ENCODE measurements around the gene PLAGL2. TPM values are rescaled to one million over a fixed set of nuclear protein-coding genes. Genes with fewer than 3 reads are reported as not detected.
A peak's percentile ranks its signal among the peaks of the same experiment; 100 is the strongest.
"Not testable (repeated sequence)": the region's sequence is repeated elsewhere in the genome, so short reads cannot be mapped to it uniquely, and the experiment has no call there.

The PLAGL2 gene
- 1 to 10 TPM; 2.7 to 9.6 (median 7.1) TPM for total RNA-seq

GRCh38 chr20:32207626-32208498 is at the start of gene PLAGL2, which contains the start of gene POFUT1:
Gene PLAGL2, minus strand, starts transcription at chr20:32207743. Its CDS starts 5,565 bp downstream, at chr20:32202178.
Gene POFUT1, plus strand, starts transcription at chr20:32207880. Its CDS starts 62 bp downstream, at chr20:32207942.
- ATAC-seq (replicated peaks in 6 of 8): peak; percentile 92 to 98 (median 93)
- WGBS, 10 experiments: 3 to 36% (median 6%) methylated on average over 2 to 7 of the region's 74 CpGs; no CpG with 5 or more reads in 4 of the 10 experiments
- H3K4me3 ChIP-seq: peak within 1 kb of the TSS; percentile 56 to 91 (median 72)
- in situ Hi-C loops (cut with MboI; ENCODE audit: low pct_unique_long_range_greater_than_20kb in 2 of 9, low sequenced_read_pairs in 9 of 9, unreplicated experiment in 9 of 9): no loop called here
- peak within 1 kb of the TSS; percentile 82 to 90 for H3K27ac ChIP-seq
- peaks cover 39 to 48% of the 10 kb centered on the region in 2 donors for H3K4me1 ChIP-seq (replicated peaks in 1 of 2)

- Histone ChIP-seq H3K4me1 (replicated peaks in 1 of 2) (peaks cover 2 to 3% of the 10 kb centered on the region in 2 donors), H3K4me3 (no peak overlapping the region), H3K27ac (no peak overlapping the region)
- in situ Hi-C loops (cut with MboI; ENCODE audit: low pct_unique_long_range_greater_than_20kb in 2 of 9, low sequenced_read_pairs in 9 of 9, unreplicated experiment in 9 of 9): no loop called here
- ATAC-seq (replicated peaks in 6 of 8): no peak
- 60 to 90% (median 80%) methylated on average over 1 to 5 of the region's 6 CpGs; no CpG with 5 or more reads in 5 of the 10 experiments for WGBS, 10 experiments
Measured at GRCh38 chr20:32252189-32252588, 44.6 kb upstream of the PLAGL2 start.

- in situ Hi-C loops (cut with MboI; ENCODE audit: low pct_unique_long_range_greater_than_20kb in 2 of 9, low sequenced_read_pairs in 9 of 9, unreplicated experiment in 9 of 9): no loop called here
- Histone ChIP-seq H3K27ac (no peak overlapping the region), H3K4me3 (no peak overlapping the region), H3K4me1 (replicated peaks in 1 of 2) (peaks cover 2 to 3% of the 10 kb centered on the region in 2 donors)
- ATAC-seq (replicated peaks in 6 of 8): no peak
- WGBS, 10 experiments: 18 to 81% (median 63%) methylated on average over 2 to 3 of the region's 3 CpGs; no CpG with 5 or more reads in 3 of the 10 experiments
Measured at GRCh38 chr20:32251470-32251869, 43.9 kb upstream of the PLAGL2 start.

- no peaks in the 10 kb centered on the region for H3K4me1 ChIP-seq (replicated peaks in 1 of 2)
- WGBS, 10 experiments: 65 to 100% (median 79%) methylated on average over 1 to 7 of the region's 9 CpGs; no CpG with 5 or more reads in 2 of the 10 experiments
- in situ Hi-C loops (cut with MboI; ENCODE audit: low pct_unique_long_range_greater_than_20kb in 2 of 9, low sequenced_read_pairs in 9 of 9, unreplicated experiment in 9 of 9): loop anchor here in 1 of 9 experiments (25.0 kb wide), 1 partner anchor 112 kb away; no protein-coding TSS in a partner anchor
- H3K27ac ChIP-seq: no peak overlapping the region
- H3K4me3 ChIP-seq: no peak overlapping the region
- ATAC-seq (replicated peaks in 6 of 8): no peak
Measured at GRCh38 chr20:32249030-32249738, 41.6 kb upstream of the PLAGL2 start.

GRCh38 chr20:32248043-32248442 is 40.5 kb upstream of the PLAGL2 start:
- no peak overlapping the region for H3K4me3 ChIP-seq
- no peak overlapping the region for H3K27ac ChIP-seq
- no peak for ATAC-seq (replicated peaks in 6 of 8)
- in situ Hi-C loops (cut with MboI; ENCODE audit: low pct_unique_long_range_greater_than_20kb in 2 of 9, low sequenced_read_pairs in 9 of 9, unreplicated experiment in 9 of 9): loop anchor here in 1 of 9 experiments (25.0 kb wide), 1 partner anchor 111 kb away; no protein-coding TSS in a partner anchor
- 21 to 89% (median 80%) methylated on average over 2 to 5 of the region's 5 CpGs; no CpG with 5 or more reads in 1 of the 10 experiments for WGBS, 10 experiments
- no peaks in the 10 kb centered on the region for H3K4me1 ChIP-seq (replicated peaks in 1 of 2)

GRCh38 chr20:32246208-32246607 is 38.7 kb upstream of the PLAGL2 start:
- in situ Hi-C loops (cut with MboI; ENCODE audit: low pct_unique_long_range_greater_than_20kb in 2 of 9, low sequenced_read_pairs in 9 of 9, unreplicated experiment in 9 of 9): loop anchor here in 1 of 9 experiments (25.0 kb wide), 1 partner anchor 109 kb away; no protein-coding TSS in a partner anchor
- not testable (repeated sequence) for H3K4me3 ChIP-seq; H3K4me1 ChIP-seq (replicated peaks in 1 of 2); H3K27ac ChIP-seq; ATAC-seq (replicated peaks in 6 of 8)
- WGBS, 10 experiments: 72 to 100% (median 86%) methylated on average over 2 to 5 of the region's 5 CpGs; no CpG with 5 or more reads in 1 of the 10 experiments

GRCh38 chr20:32244959-32245358 is 37.4 kb upstream of the PLAGL2 start:
- Histone ChIP-seq H3K27ac (no peak overlapping the region), H3K4me1 (replicated peaks in 1 of 2) (no peaks in the 10 kb centered on the region), H3K4me3 (no peak overlapping the region)
- no peak for ATAC-seq (replicated peaks in 6 of 8)
- WGBS, 10 experiments: 53 to 92% (median 67%) methylated on average over 1 to 4 of the region's 4 CpGs; no CpG with 5 or more reads in 1 of the 10 experiments
- in situ Hi-C loops (cut with MboI; ENCODE audit: low pct_unique_long_range_greater_than_20kb in 2 of 9, low sequenced_read_pairs in 9 of 9, unreplicated experiment in 9 of 9): loop anchor here in 1 of 9 experiments (25.0 kb wide), 1 partner anchor 108 kb away; no protein-coding TSS in a partner anchor

GRCh38 chr20:32244150-32244823 is 36.7 kb upstream of the PLAGL2 start:
- Histone ChIP-seq H3K4me1 (replicated peaks in 1 of 2) (no peaks in the 10 kb centered on the region), H3K4me3 (no peak overlapping the region), H3K27ac (no peak overlapping the region)
- 79 to 100% (median 87%) methylated on average over 2 to 4 of the region's 6 CpGs; no CpG with 5 or more reads in 3 of the 10 experiments for WGBS, 10 experiments
- ATAC-seq (replicated peaks in 6 of 8): no peak
- in situ Hi-C loops (cut with MboI; ENCODE audit: low pct_unique_long_range_greater_than_20kb in 2 of 9, low sequenced_read_pairs in 9 of 9, unreplicated experiment in 9 of 9): loop anchor here in 1 of 9 experiments (25.0 kb wide), 1 partner anchor 107 kb away; no protein-coding TSS in a partner anchor

- 58 to 86% (median 80%) methylated on average over 1 to 2 of the region's 4 CpGs; no CpG with 5 or more reads in 5 of the 10 experiments for WGBS, 10 experiments
- in situ Hi-C loops (cut with MboI; ENCODE audit: low pct_unique_long_range_greater_than_20kb in 2 of 9, low sequenced_read_pairs in 9 of 9, unreplicated experiment in 9 of 9): loop anchor here in 1 of 9 experiments (25.0 kb wide), 1 partner anchor 105 kb away; no protein-coding TSS in a partner anchor
- H3K27ac ChIP-seq: no peak overlapping the region
- no peak for ATAC-seq (replicated peaks in 6 of 8)
- no peak overlapping the region for H3K4me3 ChIP-seq
- no peaks in the 10 kb centered on the region for H3K4me1 ChIP-seq (replicated peaks in 1 of 2)
Measured at GRCh38 chr20:32241807-32242206, 34.3 kb upstream of the PLAGL2 start.

- Histone ChIP-seq H3K4me1 (replicated peaks in 1 of 2) (no peaks in the 10 kb centered on the region), H3K4me3 (no peak overlapping the region), H3K27ac (no peak overlapping the region)
- in situ Hi-C loops (cut with MboI; ENCODE audit: low pct_unique_long_range_greater_than_20kb in 2 of 9, low sequenced_read_pairs in 9 of 9, unreplicated experiment in 9 of 9): loop anchor here in 1 of 9 experiments (25.0 kb wide), 1 partner anchor 103 kb away; no protein-coding TSS in a partner anchor
- 0 to 22% (median 17%) methylated on average over 1 of the region's 1 CpG; no CpG with 5 or more reads in 4 of the 10 experiments for WGBS, 10 experiments
- ATAC-seq (replicated peaks in 6 of 8): no peak
Measured at GRCh38 chr20:32240205-32240604, 32.7 kb upstream of the PLAGL2 start.

- Histone ChIP-seq H3K27ac (no peak overlapping the region), H3K4me1 (replicated peaks in 1 of 2) (no peaks in the 10 kb centered on the region), H3K4me3 (no peak overlapping the region)
- WGBS, 10 experiments: 70 to 100% (median 94%) methylated on average over 1 to 8 of the region's 9 CpGs
- ATAC-seq (replicated peaks in 6 of 8): no peak
- in situ Hi-C loops (cut with MboI; ENCODE audit: low pct_unique_long_range_greater_than_20kb in 2 of 9, low sequenced_read_pairs in 9 of 9, unreplicated experiment in 9 of 9): loop anchor here in 1 of 9 experiments (25.0 kb wide), 1 partner anchor 101 kb away; no protein-coding TSS in a partner anchor
Measured at GRCh38 chr20:32238483-32239425, 31.2 kb upstream of the PLAGL2 start.
